NCI-H226 (cell line): ENCODE data around the gene AIG1.
A peak's percentile ranks its signal among the peaks of the same experiment; 100 is the strongest.
"Not testable (repeated sequence)": the region's sequence is repeated elsewhere in the genome, so short reads cannot be mapped to it uniquely, and the experiment has no call there.

Experiments used
- DNase-seq: peaks from one replicate; pipeline ENCODE4 v3.0.0-alpha.2; 2015

Gene AIG1

GRCh38 chr6:143135325-143135724 is 74.6 kb downstream of the AIG1 start:
- no peak for DNase-seq

GRCh38 chr6:143135797-143136561 is 75.3 kb downstream of the AIG1 start:
- no peak for DNase-seq

- DNase-seq = no peak
Observed at GRCh38 chr6:143136647-143137046, 76.0 kb downstream of the AIG1 start.

- no peak for DNase-seq
Observed at GRCh38 chr6:143139239-143139784, 78.6 kb downstream of the AIG1 start.

- not testable (repeated sequence) for DNase-seq
Observed at GRCh38 chr6:143139884-143140283, 79.2 kb downstream of the AIG1 start.

- no peak for DNase-seq
Observed at GRCh38 chr6:143140767-143141166, 80.1 kb downstream of the AIG1 start.

GRCh38 chr6:143141442-143141841 is 80.8 kb downstream of the AIG1 start:
- DNase-seq = no peak

GRCh38 chr6:143146186-143146851 is 85.6 kb downstream of the AIG1 start:
- no peak for DNase-seq

- DNase-seq = peak; percentile 16
Observed at GRCh38 chr6:143149771-143150170, 89.1 kb downstream of the AIG1 start.

GRCh38 chr6:143150281-143150680 is 89.6 kb downstream of the AIG1 start:
- DNase-seq = no peak

- no peak for DNase-seq
Observed at GRCh38 chr6:143151381-143151780, 90.7 kb downstream of the AIG1 start.

- no peak for DNase-seq
Observed at GRCh38 chr6:143155681-143156080, 95.0 kb downstream of the AIG1 start.

- DNase-seq = peak; percentile 46
Observed at GRCh38 chr6:143157131-143157530, 96.4 kb downstream of the AIG1 start.

GRCh38 chr6:143158113-143158581 is 97.5 kb downstream of the AIG1 start:
- no peak for DNase-seq

GRCh38 chr6:143159001-143159400 is 98.3 kb downstream of the AIG1 start:
- DNase-seq = no peak

GRCh38 chr6:143160015-143160414 is 99.3 kb downstream of the AIG1 start:
- DNase-seq = no peak

GRCh38 chr6:143160439-143161220 is 99.9 kb downstream of the AIG1 start:
- no peak for DNase-seq

GRCh38 chr6:143163621-143164020 is 102.9 kb downstream of the AIG1 start:
- DNase-seq = no peak

GRCh38 chr6:143164565-143165105 is 103.9 kb downstream of the AIG1 start:
- DNase-seq = no peak

- DNase-seq = no peak
Observed at GRCh38 chr6:143165315-143165855, 104.7 kb downstream of the AIG1 start.

- no peak for DNase-seq
Observed at GRCh38 chr6:143166247-143166695, 105.6 kb downstream of the AIG1 start.

GRCh38 chr6:143167224-143167623 is 106.5 kb downstream of the AIG1 start:
- DNase-seq = no peak
